H1 (cell line): ENCODE results near the gene AIRE. TPM values are rescaled to one million over a fixed set of nuclear protein-coding genes. Genes with fewer than 3 reads are reported as not detected.

Experiments used
- CTCF ChIA-PET: fragments of 300-600 bp; sonication (Branson Sonifier 250); formaldehyde crosslinking; loops from one replicate; lab custom pipeline; 2021; ENCODE audit not compliant: partially characterized antibody; lab: Charles Lee
- POLR2A ChIA-PET: fragments of 300-600 bp; sonication (Branson Sonifier 250); formaldehyde crosslinking; loops from one replicate; lab custom pipeline; 2021; ENCODE audit warnings: inconsistent platforms; ENCODE audit not compliant: partially characterized antibody; lab: Charles Lee
- DNase-seq, 2 experiments: peaks; one replicate each; pipeline versions ENCODE4 v3.0.0 to v3.0.0-alpha.2; 2010 to 2022; ENCODE audit warnings: low spot score in 2 of 2, low read depth in 1 of 2, mixed read lengths in 1 of 2
- FAIRE-seq: peaks from 2 replicates; lab custom pipeline; 2011; peaks lifted over from hg19 to GRCh38; lab: Jason Lieb, UNC
- H2AFZ ChIP-seq: 2 replicates; pipeline ENCODE4 v1.8.1; 2012; ENCODE audit warnings: low read length, inconsistent platforms
- H2AK5ac ChIP-seq: 2 replicates; pipeline ENCODE4 v1.6.1; 2013; ENCODE audit warnings: low read depth, low read length
- H2BK120ac ChIP-seq: replicated peaks from 2 replicates; pipeline ENCODE3; 2013; ENCODE audit warnings: low read depth, low read length, inconsistent platforms
- H2BK12ac ChIP-seq: 2 replicates; pipeline ENCODE4 v1.6.1; 2013; ENCODE audit warnings: low read depth, low read length
- H2BK15ac ChIP-seq: 2 replicates; pipeline ENCODE4 v1.6.1; 2013; ENCODE audit warnings: low read length
- H2BK20ac ChIP-seq: 2 replicates; pipeline ENCODE4 v1.6.1; 2013; ENCODE audit warnings: low read length
- H2BK5ac ChIP-seq: 2 replicates; pipeline ENCODE4 v1.6.1; 2013; ENCODE audit warnings: low read depth, low read length
- H3K14ac ChIP-seq: 2 replicates; pipeline ENCODE4 v1.6.1; 2013; ENCODE audit warnings: inconsistent platforms; ENCODE audit not compliant: insufficient read length
- H3K18ac ChIP-seq: 2 replicates; pipeline ENCODE4 v1.6.1; 2013; ENCODE audit warnings: low read length; ENCODE audit errors: extremely low read depth
- H3K23ac ChIP-seq: 2 replicates; pipeline ENCODE4 v1.6.1; 2013; ENCODE audit warnings: inconsistent platforms; ENCODE audit not compliant: insufficient read length
- H3K23me2 ChIP-seq: 2 replicates; pipeline ENCODE4 v1.6.1; 2013; ENCODE audit warnings: low read depth, low read length
- H3K27ac ChIP-seq: 2 replicates; pipeline ENCODE4 v1.6.1; 2011; ENCODE audit warnings: low read depth, low read length, inconsistent platforms
- H3K27me3 ChIP-seq, 4 experiments: replicated peaks in 1 of 4; 1 replicate in 1 of 4; 2 replicates in 3 of 4; pipeline versions ENCODE4 v1.6.1 to v1.8.1; 2011 to 2013; ENCODE audit warnings: low read length in 3 of 4, mild to moderate bottlenecking in 3 of 4, inconsistent platforms in 2 of 4, mixed read lengths in 2 of 4, moderate library complexity in 1 of 4; ENCODE audit not compliant: control insufficient read depth in 3 of 4, insufficient read depth in 3 of 4; ENCODE audit errors: extremely low read depth in 1 of 4
- H3K36me3 ChIP-seq, 4 experiments: 2 replicates each; pipeline versions ENCODE4 v1.6.1 to v1.8.1; 2011 to 2013; ENCODE audit warnings: mild to moderate bottlenecking in 4 of 4, low read length in 3 of 4, moderate library complexity in 2 of 4, control low read depth in 1 of 4, inconsistent platforms in 1 of 4; ENCODE audit not compliant: insufficient read depth in 4 of 4, control insufficient read depth in 2 of 4
- H3K4ac ChIP-seq: replicated peaks from 2 replicates; pipeline ENCODE3; 2013; ENCODE audit warnings: low read length, low read depth, mixed read lengths, inconsistent platforms; ENCODE audit not compliant: insufficient read length
- H3K4me1 ChIP-seq, 4 experiments: replicated peaks in 1 of 4; 1 replicate in 1 of 4; 2 replicates in 3 of 4; pipeline versions ENCODE4 v1.6.1 to v1.8.1; 2011 to 2013; ENCODE audit warnings: low read length in 3 of 4, inconsistent platforms in 2 of 4, mixed read lengths in 1 of 4; ENCODE audit not compliant: insufficient read depth in 4 of 4, control insufficient read depth in 3 of 4
- H3K4me2 ChIP-seq, 2 experiments: 2 replicates each; pipeline versions ENCODE4 v1.6.1 to v1.8.1; 2011 to 2013; ENCODE audit warnings: low read depth in 2 of 2, low read length in 2 of 2, control low read depth in 1 of 2, inconsistent platforms in 1 of 2, mild to moderate bottlenecking in 1 of 2; ENCODE audit not compliant: insufficient read depth in 1 of 2
- H3K4me3 ChIP-seq, 4 experiments: fragments of 200-600, 300-600 bp in 1 of 4; sonication (generic), shearing (Covaris generic), sonication (Bioruptor Twin) in 1 of 4; 2 replicates each; pipeline versions ENCODE4 v1.5.1 to v1.8.1; 2011 to 2016; ENCODE audit warnings: low read length in 4 of 4, low read depth in 3 of 4, control low read depth in 2 of 4, inconsistent platforms in 2 of 4, mild to moderate bottlenecking in 2 of 4, mixed read lengths in 1 of 4, moderate library complexity in 1 of 4; ENCODE audit not compliant: insufficient read depth in 2 of 4; ENCODE audit errors: extremely low read depth in 1 of 4
- H3K56ac ChIP-seq: replicated peaks from 2 replicates; pipeline ENCODE3; 2013; ENCODE audit warnings: low read depth, mild to moderate bottlenecking, mixed read lengths, low read length, inconsistent platforms; ENCODE audit not compliant: insufficient read length
- H3K79me1 ChIP-seq: 2 replicates; pipeline ENCODE4 v1.6.1; 2013; ENCODE audit warnings: low read depth, low read length, control low read depth
- H3K79me2 ChIP-seq, 2 experiments: 2 replicates each; pipeline versions ENCODE4 v1.6.1 to v1.8.1; 2012 to 2013; ENCODE audit warnings: low read length in 2 of 2, mild to moderate bottlenecking in 2 of 2, inconsistent platforms in 1 of 2; ENCODE audit not compliant: insufficient read depth in 2 of 2, control insufficient read depth in 1 of 2
- H3K9ac ChIP-seq, 4 experiments: replicated peaks in 1 of 4; 1 replicate in 1 of 4; 2 replicates in 3 of 4; pipeline versions ENCODE4 v1.6.1 to v1.8.1; 2011 to 2013; ENCODE audit warnings: low read depth in 3 of 4, low read length in 3 of 4, control low read depth in 2 of 4, mild to moderate bottlenecking in 2 of 4, moderate library complexity in 2 of 4, inconsistent platforms in 1 of 4; ENCODE audit errors: extremely low read depth in 1 of 4
- H3K9me3 ChIP-seq, 2 experiments: 2 replicates each; pipeline versions ENCODE4 v1.6.1 to v1.8.1; 2012 to 2013; ENCODE audit warnings: mild to moderate bottlenecking in 2 of 2, moderate library complexity in 2 of 2, control low read depth in 1 of 2, inconsistent platforms in 1 of 2, low read depth in 1 of 2, low read length in 1 of 2, mixed read lengths in 1 of 2; ENCODE audit not compliant: insufficient read depth in 2 of 2
- H4K20me1 ChIP-seq, 2 experiments: replicated peaks in 1 of 2; 2 replicates each; pipeline versions ENCODE3 to v1.8.1; 2011 to 2013; ENCODE audit warnings: inconsistent platforms in 2 of 2, low read length in 2 of 2, mild to moderate bottlenecking in 1 of 2; ENCODE audit not compliant: insufficient read depth in 2 of 2, control insufficient read depth in 1 of 2
- H4K5ac ChIP-seq: 2 replicates; pipeline ENCODE4 v1.6.1; 2013; ENCODE audit warnings: low read length, low read depth, mixed read lengths, inconsistent platforms; ENCODE audit not compliant: insufficient read length
- H4K8ac ChIP-seq: 2 replicates; pipeline ENCODE4 v1.8.0; 2013; ENCODE audit warnings: mild to moderate bottlenecking, moderate library complexity, low read length, inconsistent platforms; ENCODE audit not compliant: insufficient read depth; ENCODE audit errors: extremely low read depth
- H4K91ac ChIP-seq: replicated peaks from 2 replicates; pipeline ENCODE3; 2013; ENCODE audit warnings: low read length, mixed read lengths, inconsistent platforms; ENCODE audit not compliant: insufficient read length
- ATF3 ChIP-seq: IDR thresholded peaks from 2 replicates; pipeline ENCODE4 v1.6.1; 2011; ENCODE audit warnings: low read depth, mild to moderate bottlenecking, low read length; ENCODE audit not compliant: insufficient read depth
- TBP ChIP-seq: IDR thresholded peaks from 2 replicates; pipeline ENCODE4 v1.6.1; 2011; ENCODE audit warnings: low read depth, low read length, improper control_type of control experiment
- WGBS, 2 experiments: shearing (Covaris generic) in 1 of 2; methylation state at CpG; one replicate each; pipeline versions ENCODE4 v1.1.6 to v1.1.7; 2013 to 2015; ENCODE audit warnings: low lambda C conversion rate in 2 of 2, mixed read lengths in 2 of 2, inconsistent platforms in 1 of 2, low coverage in 1 of 2, missing lambda C conversion rate in 1 of 2; ENCODE audit not compliant: insufficient replicate concordance in 2 of 2, insufficient coverage in 1 of 2, insufficient read length in 1 of 2; ENCODE audit errors: extremely low coverage in 1 of 2, missing lambda C conversion rate in 1 of 2; 5-methylcytosine and 5-hydroxymethylcytosine counted together
- polyA plus RNA-seq, 7 experiments: library from polyadenylated mRNA; depleted of rRNA in 3 of 7; stranded (reverse) in 5 of 7; unstranded in 2 of 7; fragments of >200 nt in 5 of 7; fragments of 200-250 nt in 2 of 7; gene quantifications; 1 replicate in 5 of 7; 2 replicates in 1 of 7; 4 replicates in 1 of 7; pipeline versions ENCODE4 v1.2.1 to v1.2.3, GENCODE V29; 2011 to 2013; ENCODE audit warnings: missing spikeins in 2 of 7, mixed read lengths in 2 of 7
- total RNA-seq: library from RNA; stranded (reverse); fragmentation: NEBNext Ultra II Directional; extraction: Animal tissue kit (Norgen Biotek cat#: 25700); gene quantifications from 2 replicates; pipeline ENCODE4 v1.2.1, GENCODE V29; 2021
- TF ChIP-seq, protein P1 (sequence below): IDR thresholded peaks from 2 replicates; pipeline ENCODE4 v1.6.1; 2011; ENCODE audit warnings: low read length, improper control_type of control experiment

The AIRE gene
- total and polyA plus RNA-seq, 2 of the 8 experiments (the other 6 are each of a cell fraction or from before 2014, with no cell fraction given) = 0.09 TPM; not detected in 1

DNA sequence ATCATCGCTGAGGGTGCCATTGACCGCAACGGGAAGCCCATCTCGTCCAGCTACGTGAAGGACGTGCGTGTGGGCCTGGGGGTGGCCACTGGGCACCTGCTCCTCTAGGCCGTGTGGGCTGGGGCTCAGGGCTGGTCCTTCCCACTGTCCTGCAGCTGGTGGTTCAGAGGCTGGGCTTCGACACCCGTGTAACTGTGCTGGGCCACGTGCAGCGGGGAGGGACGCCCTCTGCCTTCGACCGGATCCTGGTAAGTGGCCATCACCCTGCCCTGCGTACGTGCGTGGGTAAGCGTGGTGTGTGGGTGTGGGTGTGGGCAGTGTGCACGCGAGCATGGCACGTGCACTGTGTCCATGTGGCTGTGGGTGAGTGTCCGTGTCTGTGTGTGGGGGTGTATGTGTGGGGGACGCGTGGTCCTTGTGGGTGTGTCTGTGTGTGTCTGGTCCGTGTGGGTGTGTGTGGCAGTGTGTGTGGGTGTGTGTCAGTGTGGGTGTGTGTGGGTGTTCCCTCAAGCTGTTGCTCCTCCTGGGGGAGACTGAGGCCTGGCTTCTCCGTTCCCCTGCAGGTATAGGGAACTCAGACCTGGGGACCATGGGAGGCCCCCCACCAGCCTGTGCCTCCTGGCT, 30.7 kb downstream of the AIRE start:
- H3K9ac ChIP-seq = no peak overlapping the region
- no peak overlapping the region for H2AK5ac ChIP-seq
- H3K36me3 ChIP-seq = peaks cover 0 to 26% (median 5%) of the 10 kb centered on the region in 4 experiments; a peak in 6 of 8 replicates
- no peak overlapping the region for H4K5ac ChIP-seq
- no peak overlapping the region for H3K14ac ChIP-seq
- CTCF ChIA-PET = interaction anchor here (1.7 kb wide), 1 partner anchor 164 kb away, joined by 4 read pairs; no protein-coding TSS in a partner anchor
- peak overlapping the region; percentile 91 for H4K91ac ChIP-seq
- no peak overlapping the region for H3K23ac ChIP-seq
- no peaks in the 10 kb centered on the region for H3K23me2 ChIP-seq
- no peak for DNase-seq
- H3K9me3 ChIP-seq = no peaks in the 10 kb centered on the region
- H3K27me3 ChIP-seq = no peaks in the 10 kb centered on the region
- H2BK5ac ChIP-seq = peak overlapping the region; percentile 88
- no peak overlapping the region for H3K18ac ChIP-seq
- H2BK15ac ChIP-seq = no peak overlapping the region
- TF ChIP-seq, protein P1, sequence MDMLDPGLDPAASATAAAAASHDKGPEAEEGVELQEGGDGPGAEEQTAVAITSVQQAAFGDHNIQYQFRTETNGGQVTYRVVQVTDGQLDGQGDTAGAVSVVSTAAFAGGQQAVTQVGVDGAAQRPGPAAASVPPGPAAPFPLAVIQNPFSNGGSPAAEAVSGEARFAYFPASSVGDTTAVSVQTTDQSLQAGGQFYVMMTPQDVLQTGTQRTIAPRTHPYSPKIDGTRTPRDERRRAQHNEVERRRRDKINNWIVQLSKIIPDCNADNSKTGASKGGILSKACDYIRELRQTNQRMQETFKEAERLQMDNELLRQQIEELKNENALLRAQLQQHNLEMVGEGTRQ = no peak
- TF ChIP-seq ATF3 (no peak), TBP (no peak)
- TF ChIP-seq, all 59 proteins: peak for 0
- 91% methylated on average over 22 of the region's 27 CpGs; no CpG with 5 or more reads in 1 of the 2 experiments for WGBS, 2 experiments
- 0 out of 2 replicates have a peak overlapping the region, but pooled peaks have one; percentile 32 for H2BK20ac ChIP-seq
- no peak overlapping the region for H2AFZ ChIP-seq
- H3K27ac ChIP-seq = no peak overlapping the region
- H3K4me3 ChIP-seq = no peak overlapping the region
- H3K4ac ChIP-seq = peak overlapping the region; percentile 94
- H3K56ac ChIP-seq = peak overlapping the region; percentile 46
- H4K20me1 ChIP-seq = peaks cover 0 to 10% of the 10 kb centered on the region in 2 experiments
- POLR2A ChIA-PET = interaction anchor here (1.6 to 2.1 kb wide), 2 partner anchors 10 to 13 kb away, joined by 6 to 7 read pairs; no protein-coding TSS in a partner anchor
- H3K4me1 ChIP-seq = no peaks in the 10 kb centered on the region
- H3K79me2 ChIP-seq = no peaks in the 10 kb centered on the region
- no peak overlapping the region for H4K8ac ChIP-seq
- peak overlapping the region; percentile 33 for H2BK120ac ChIP-seq
- H3K79me1 ChIP-seq = no peaks in the 10 kb centered on the region
- no peak overlapping the region for H3K4me2 ChIP-seq
- no peak for FAIRE-seq
- peak overlapping the region; percentile 72; the same call in 1 of the 2 replicates for H2BK12ac ChIP-seq
